GM19193 (cell line): ENCODE results near the gene LHFPL6.

Source experiments
- POLR2A ChIP-seq: IDR thresholded peaks from 4 replicates; pipeline ENCODE4 v1.6.1; 2011; ENCODE audit not compliant: insufficient read depth, insufficient read length; ENCODE audit errors: extremely low read depth

Gene LHFPL6

GRCh38 chr13:39448834-39449233 is 154.2 kb downstream of the LHFPL6 start:
- TF ChIP-seq POLR2A, result no peak

- TF ChIP-seq POLR2A, result no peak
Observed at GRCh38 chr13:39446865-39447264, 156.1 kb downstream of the LHFPL6 start.

DNA sequence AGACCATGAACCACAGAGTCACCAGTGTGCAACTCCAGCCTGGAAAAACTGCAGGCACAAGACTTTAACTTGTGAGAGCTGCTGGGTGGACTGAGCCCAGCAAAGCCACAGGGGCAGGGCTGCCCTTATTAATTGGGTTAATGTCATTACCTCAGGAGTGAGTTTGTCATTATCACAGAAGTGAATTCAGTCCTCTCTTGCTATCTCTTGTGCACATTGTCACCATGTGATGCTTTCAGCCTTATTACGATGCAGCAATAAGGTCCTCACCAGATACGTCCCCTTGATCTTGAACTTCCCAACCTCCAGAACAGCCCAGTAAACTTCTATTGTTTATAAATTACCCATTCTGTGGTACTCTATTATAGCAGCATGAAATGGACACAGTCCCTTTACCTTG is 158.1 kb downstream of the LHFPL6 start:
- TF ChIP-seq POLR2A, result no peak

DNA sequence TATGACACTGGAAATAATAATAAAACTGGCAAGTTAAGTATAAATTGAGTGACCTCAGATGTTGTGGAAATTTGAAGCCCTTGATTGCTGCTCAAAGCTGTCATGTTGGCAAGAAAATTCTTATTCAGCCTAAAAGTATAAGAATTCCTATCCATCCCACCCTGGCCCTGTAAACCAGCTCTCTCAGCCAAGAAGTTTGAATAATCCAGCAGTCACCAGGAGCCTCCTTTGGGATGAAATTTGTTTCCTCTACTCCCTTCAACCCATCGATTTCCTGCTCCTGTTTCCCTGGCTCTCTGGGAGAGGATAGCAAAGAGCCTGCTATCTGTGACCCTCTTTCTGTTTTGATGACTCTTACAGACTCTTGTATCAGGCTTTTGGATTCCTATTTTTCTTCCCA is 169.3 kb downstream of the LHFPL6 start:
- no peak for TF ChIP-seq POLR2A

DNA sequence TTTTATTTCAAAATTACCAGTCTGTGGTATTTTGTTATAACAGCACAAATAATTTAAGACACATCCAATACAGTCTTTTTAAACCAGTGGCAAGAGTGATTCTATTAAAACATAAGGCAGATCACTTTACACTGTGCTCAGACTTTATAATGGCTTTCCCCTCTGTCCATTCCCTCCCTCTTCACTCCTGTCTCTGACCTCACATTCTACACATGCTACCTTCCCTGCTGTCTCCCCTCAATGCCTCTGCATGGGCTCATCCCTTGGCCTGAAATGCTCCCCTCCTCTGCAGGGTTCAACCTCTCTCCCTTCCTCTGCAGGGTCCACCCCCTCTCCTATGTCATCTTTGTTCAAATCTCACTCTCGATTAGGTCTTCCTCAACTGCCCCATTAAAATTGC is 170.8 kb downstream of the LHFPL6 start:
- TF ChIP-seq POLR2A, result no peak

GRCh38 chr13:39422845-39423565 is 180.0 kb downstream of the LHFPL6 start:
- no peak for TF ChIP-seq POLR2A

DNA sequence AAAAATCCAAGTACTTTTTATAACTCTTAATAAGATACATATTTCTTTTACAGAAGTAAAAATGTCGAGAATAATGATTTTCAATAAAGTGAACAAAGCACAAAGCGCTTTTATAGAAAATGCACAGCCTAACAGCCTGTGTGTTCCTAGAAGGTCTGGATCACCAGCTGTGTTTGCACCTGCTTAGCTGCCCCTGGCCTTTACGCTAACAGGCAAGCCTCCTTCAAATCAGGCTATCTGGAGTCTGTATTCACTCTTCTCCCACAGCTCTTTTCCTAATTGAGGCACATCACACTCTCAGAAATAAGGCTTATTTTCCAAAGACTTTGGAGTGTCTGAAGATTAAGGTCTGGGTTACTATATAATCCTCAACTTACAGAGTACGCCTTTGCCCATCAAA is 183.1 kb downstream of the LHFPL6 start:
- no peak for TF ChIP-seq POLR2A

DNA sequence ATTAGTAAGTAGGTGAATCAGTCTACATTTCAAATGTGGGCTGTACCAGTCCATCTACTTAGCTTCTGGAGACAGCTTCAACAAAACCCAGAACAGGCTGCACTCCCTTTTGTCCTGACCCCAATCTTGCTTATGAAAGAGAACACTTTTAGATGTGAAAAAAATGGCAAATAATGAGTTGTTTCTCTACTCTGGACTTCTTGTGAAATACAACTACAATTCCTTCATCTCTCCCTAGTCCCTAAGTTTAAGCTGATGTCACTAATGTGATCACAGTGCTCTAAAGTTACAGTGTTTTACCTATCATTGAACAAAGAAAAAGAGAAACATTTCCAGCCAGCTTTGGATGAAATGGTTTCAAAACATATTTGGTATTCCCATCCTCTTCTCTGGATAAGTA is 183.9 kb downstream of the LHFPL6 start:
- no peak for TF ChIP-seq POLR2A

GRCh38 chr13:39418424-39418823 is 184.6 kb downstream of the LHFPL6 start:
- TF ChIP-seq POLR2A, result no peak

GRCh38 chr13:39417643-39418042 is 185.3 kb downstream of the LHFPL6 start:
- no peak for TF ChIP-seq POLR2A

DNA sequence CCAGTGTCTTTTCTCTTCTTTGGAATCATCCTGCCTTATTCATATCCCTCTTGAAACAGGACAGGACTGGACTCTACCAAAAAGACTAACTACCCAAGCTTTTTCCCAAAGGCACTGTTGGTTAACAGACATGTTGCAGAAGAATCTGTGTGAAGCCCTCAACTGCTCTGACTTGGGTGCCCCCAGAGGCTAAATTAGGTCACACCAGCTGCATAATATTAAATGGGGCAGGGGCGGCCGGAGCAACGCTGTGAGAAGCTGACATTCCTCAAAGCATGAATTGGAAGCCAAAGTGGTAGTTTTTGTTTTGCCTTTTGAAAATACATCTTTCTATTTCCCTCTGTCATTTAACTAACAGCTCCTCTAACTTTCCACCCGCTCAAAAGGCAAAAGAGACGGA is 185.9 kb downstream of the LHFPL6 start:
- TF ChIP-seq POLR2A, result no peak

DNA sequence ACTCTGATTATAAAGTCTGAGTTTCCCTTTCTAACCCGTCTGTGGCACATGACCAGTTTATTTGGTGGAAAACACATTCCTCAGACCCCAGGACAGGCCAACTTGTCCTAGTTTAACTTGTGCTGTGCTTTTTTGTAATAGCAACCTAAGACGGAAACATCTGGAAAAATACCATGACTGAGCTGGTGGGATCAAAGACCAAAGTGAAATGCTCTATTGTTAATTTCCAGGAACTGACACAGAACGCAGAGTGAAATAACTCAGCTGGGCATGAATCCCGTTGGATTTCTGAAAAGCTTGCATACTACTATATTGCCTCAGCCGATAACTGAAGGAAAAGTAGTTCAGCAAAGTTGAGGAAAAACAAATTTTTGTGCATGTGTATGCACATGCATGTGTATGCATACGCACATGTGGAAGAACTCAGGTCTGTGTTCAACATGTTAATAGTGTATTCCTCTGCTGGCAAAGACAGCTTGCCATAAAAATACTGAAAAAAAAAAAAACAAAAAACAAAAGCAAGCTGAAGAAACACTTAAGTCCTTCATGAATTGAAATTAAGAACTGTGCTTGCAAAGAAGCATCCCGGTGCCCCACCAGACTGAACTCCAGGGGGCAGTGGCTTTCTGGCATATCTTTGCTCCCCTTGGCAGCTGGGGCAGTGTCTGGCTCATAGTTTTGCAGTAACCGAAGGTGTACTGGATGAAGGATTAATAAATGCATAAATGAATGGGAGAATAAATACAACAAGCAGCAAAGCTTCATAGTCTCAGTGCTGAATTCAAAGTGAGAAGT is 187.8 kb downstream of the LHFPL6 start:
- no peak for TF ChIP-seq POLR2A

DNA sequence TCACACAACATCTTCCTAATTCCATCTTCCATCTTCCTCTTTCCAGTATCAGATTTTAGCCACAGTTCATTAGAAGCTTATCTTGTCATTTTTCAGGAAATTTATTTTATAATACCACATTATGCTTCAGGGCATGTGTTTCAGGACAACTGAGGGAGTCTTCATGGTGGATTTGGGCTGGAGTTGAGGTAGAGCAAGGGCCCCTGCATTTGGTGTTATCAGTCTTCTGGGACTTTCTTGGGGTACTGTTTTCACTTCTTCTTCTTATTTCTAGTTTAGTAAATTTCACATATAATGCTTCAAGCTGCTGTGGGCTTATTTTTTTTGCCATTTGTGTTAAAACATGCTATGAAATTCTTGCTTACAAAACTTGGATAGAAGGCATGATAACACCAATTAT is 188.7 kb downstream of the LHFPL6 start:
- TF ChIP-seq POLR2A, result no peak

- no peak for TF ChIP-seq POLR2A
Observed at GRCh38 chr13:39411511-39411910, 191.5 kb downstream of the LHFPL6 start.

DNA sequence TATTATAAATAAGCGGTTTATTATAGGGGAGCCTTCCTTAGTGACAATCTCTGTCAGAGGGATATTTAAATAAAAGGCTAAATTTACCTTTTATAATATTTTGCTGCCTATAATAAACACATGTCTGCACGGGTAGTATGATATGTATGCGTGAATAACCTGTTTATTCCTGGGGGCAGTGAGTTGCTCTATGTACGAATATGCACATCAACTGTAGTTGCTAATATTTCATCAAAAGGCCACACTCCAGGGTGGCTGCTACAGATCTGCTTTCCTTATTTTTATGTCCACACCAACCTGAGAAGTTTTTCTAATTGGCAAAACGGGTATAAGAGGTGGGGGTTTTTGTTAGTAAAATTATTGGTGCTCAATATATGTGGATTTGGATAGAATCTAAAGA is 192.0 kb downstream of the LHFPL6 start:
- TF ChIP-seq POLR2A, result no peak

DNA sequence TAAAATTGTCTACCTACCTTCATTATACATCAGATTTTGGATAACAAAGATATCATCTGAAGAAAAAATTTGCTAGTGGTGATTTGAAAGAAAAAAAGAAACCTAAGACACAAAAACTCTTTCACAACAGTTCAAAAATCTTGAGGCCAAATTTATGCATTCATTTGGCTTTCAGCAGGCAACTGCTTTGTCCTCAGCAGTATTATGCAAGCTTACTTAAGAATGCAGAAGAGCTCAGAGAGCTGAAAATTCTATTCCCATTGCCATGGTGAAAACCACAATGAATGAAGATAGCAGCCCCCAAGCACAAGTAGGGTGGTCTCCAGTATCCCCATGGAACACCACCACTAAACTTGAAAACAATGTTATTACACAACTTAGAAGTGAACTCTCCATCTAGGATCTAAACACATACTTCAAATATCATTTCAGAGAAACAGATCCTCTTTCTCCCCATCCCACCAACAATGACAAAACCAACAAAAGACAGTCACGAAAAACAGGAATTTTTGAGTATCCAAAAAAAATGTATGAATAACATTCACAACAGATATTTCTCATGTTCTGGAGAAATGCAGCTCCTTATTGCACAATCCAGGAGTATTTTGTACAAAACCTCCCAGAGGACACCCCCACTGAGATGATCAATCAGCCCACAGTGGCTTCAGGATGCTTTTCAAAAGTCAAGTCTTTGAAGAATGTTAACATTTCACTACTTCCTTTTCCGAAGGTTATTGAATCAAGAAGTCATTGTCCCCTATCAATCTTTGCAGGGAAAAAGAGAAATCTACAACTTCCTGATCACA is 192.7 kb downstream of the LHFPL6 start:
- TF ChIP-seq POLR2A, result no peak

DNA sequence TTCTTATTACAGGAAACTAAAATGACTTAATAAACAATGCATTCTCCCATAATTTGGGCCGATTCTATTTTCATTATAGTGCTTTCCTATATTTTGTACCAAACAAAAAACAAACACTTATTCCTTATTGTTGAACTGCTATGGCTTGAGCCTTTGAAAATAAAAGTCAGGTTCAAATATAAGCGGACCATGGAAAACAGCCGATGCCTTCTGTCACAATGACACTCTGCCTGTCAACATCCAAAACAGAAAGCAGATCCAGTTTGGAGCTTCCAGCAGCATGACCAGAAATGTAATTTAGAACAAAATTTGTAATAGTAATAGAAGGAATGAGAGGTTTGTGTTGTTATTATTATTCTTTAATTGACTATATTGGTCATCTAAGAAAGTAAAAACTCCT is 194.5 kb downstream of the LHFPL6 start:
- TF ChIP-seq POLR2A, result no peak

DNA sequence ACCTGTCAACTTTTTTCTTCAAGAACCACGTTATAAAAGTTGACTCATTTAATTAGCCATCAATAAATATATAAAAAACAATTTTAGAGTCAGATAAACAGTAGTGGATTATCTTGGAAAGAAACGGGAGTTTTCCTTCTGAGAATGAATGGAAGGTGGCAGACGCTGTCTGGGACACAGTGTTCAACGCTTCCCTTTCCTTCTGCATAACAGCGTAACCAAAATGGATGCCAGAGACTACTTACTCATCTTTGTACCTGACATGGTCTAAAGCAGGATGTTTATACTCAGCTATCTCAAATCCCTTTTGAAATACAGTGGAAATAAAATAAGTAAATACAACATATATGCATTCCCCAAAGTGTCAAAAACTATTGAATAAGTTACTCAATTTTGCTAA is 195.2 kb downstream of the LHFPL6 start:
- no peak for TF ChIP-seq POLR2A
